ENCODE data around the gene KATNIP. TPM values are rescaled to one million over a fixed set of nuclear protein-coding genes. Genes with fewer than 3 reads are reported as not detected.

KATNIP gene
- total and polyA plus RNA-seq, 9 of the 15 experiments (the other 6 are each of a cell fraction or from before 2014, with no cell fraction given): 1.7 to 13.2 (median 8.0) TPM

DNA sequence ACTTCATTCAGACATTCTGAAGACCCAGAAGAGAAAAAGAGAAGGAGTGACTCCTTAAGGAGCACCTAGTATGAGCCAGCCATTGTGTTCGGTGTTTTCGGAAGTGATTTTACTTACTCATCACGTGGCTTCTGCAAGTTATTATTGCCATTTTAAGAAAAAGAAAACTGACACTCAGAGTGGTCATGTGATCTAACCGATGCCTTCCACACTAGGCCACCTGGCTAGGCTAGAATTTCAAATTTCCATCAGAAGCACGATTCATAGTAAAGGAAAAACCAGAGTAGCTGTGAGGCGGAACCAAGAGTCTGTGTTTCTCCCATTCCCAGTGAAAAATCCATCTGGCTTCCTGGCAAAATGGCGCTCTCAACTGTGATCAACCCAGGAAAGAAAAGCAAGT is 32.3 kb upstream of the KATNIP start:
- Histone ChIP-seq H3K4me1 (replicated peaks in 1 of 2; ENCODE audit: control insufficient read depth in 2 of 2, insufficient read depth in 2 of 2, low read length in 2 of 2) (no peaks in the 10 kb centered on the region), H3K79me2 (ENCODE audit: control insufficient read depth, insufficient read depth, low read length) (no peaks in the 10 kb centered on the region), H3K9ac (ENCODE audit: insufficient read depth in 1 of 2, low read depth in 2 of 2, low read length in 2 of 2) (no peak overlapping the region), H4K20me1 (replicated peaks; ENCODE audit: control insufficient read depth, insufficient read depth, low read length) (peaks cover 14% of the 10 kb centered on the region), H3K9me1 (ENCODE audit: control insufficient read depth, insufficient read depth, low read length) (no peaks in the 10 kb centered on the region), H3K36me3 (ENCODE audit: control insufficient read depth, insufficient read depth, low read length) (peaks cover 43% of the 10 kb centered on the region; the same call in 2 of the 3 replicates), H3K9me3 (replicated peaks; ENCODE audit: control insufficient read depth, insufficient read depth, low read depth, low read length) (no peaks in the 10 kb centered on the region), H3K27ac (ENCODE audit: extremely low read depth, low read depth, low read length) (no peak overlapping the region), H2AFZ (ENCODE audit: low read depth, low read length) (no peak overlapping the region), H3K4me2 (ENCODE audit: insufficient read depth, low read length) (no peak overlapping the region), H3K27me3 (ENCODE audit: control insufficient read depth in 2 of 2, insufficient read depth in 2 of 2, low read length in 2 of 2) (no peaks in the 10 kb centered on the region), H3K4me3 (no peak overlapping the region)
- CTCF ChIA-PET (ENCODE audit: low intra/inter-chr PET ratio): no interaction called here
- intact Hi-C loops (cut with micrococcal nuclease) (no loop called here), in situ Hi-C loops (cut with MboI) (no loop called here)
- BruUV-seq (replicated peaks): no TSS peak
- no peak for ATAC-seq
- POLR2A ChIA-PET: interaction anchor here (0.7 kb wide), 1 partner anchor 17 kb away, joined by 3 read pairs; no protein-coding TSS in a partner anchor
- DNase-seq (ENCODE audit: extremely low read depth in 1 of 4, low spot score in 3 of 4): no peak
- TF ChIP-seq PRMT5 (CRISPR knock-in tag; IDR thresholded peaks at IDR 0.05): no peak
- TF ChIP-seq, protein P1, sequence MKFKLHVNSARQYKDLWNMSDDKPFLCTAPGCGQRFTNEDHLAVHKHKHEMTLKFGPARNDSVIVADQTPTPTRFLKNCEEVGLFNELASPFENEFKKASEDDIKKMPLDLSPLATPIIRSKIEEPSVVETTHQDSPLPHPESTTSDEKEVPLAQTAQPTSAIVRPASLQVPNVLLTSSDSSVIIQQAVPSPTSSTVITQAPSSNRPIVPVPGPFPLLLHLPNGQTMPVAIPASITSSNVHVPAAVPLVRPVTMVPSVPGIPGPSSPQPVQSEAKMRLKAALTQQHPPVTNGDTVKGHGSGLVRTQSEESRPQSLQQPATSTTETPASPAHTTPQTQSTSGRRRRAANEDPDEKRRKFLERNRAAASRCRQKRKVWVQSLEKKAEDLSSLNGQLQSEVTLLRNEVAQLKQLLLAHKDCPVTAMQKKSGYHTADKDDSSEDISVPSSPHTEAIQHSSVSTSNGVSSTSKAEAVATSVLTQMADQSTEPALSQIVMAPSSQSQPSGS (CRISPR knock-in tag; IDR thresholded peaks at IDR 0.05): no peak
- TF ChIP-seq, protein P2, sequence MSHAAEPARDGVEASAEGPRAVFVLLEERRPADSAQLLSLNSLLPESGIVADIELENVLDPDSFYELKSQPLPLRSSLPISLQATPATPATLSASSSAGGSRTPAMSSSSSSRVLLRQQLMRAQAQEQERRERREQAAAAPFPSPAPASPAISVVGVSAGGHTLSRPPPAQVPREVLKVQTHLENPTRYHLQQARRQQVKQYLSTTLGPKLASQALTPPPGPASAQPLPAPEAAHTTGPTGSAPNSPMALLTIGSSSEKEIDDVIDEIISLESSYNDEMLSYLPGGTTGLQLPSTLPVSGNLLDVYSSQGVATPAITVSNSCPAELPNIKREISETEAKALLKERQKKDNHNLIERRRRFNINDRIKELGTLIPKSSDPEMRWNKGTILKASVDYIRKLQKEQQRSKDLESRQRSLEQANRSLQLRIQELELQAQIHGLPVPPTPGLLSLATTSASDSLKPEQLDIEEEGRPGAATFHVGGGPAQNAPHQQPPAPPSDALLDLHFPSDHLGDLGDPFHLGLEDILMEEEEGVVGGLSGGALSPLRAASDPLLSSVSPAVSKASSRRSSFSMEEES (CRISPR knock-in tag; IDR thresholded peaks at IDR 0.05): peak; percentile 78
- WGBS (ENCODE audit: insufficient coverage, low coverage, missing lambda C conversion rate): 80% methylated on average over 7 of the region's 7 CpGs
- no peak for FAIRE-seq

All from K562 (cell line).